K562 (cell line): Measurements from ENCODE around the gene FOXF2. TPM values are rescaled to one million over a fixed set of nuclear protein-coding genes. Genes with fewer than 3 reads are reported as not detected.

Source experiments
- ATAC-seq: fragments of 200-7000 bp; cut with Tn5 transposase; 3 replicates; pipeline ENCODE4 v1.9.1; 2020; ENCODE audit warnings: moderate library complexity
- BruUV-seq: library from RNA; stranded (reverse); fragments of 400-500 nt; replicated peaks from 2 replicates; lab custom pipeline; 2021; lab: Mats Ljungman, UMichigan
- CTCF ChIA-PET: fragments of 300-600 bp; formaldehyde crosslinking; extraction: SDS; loops from one replicate; lab custom pipeline; 2021; ENCODE audit warnings: low intra/inter-chr PET ratio; lab: Yijun Ruan, JAX
- POLR2A ChIA-PET: fragments of 300-600, 350-650 bp; sonication (Branson Sonifier 250); formaldehyde crosslinking; extraction: SDS; loops from one replicate; lab custom pipeline; 2021; ENCODE audit warnings: antibody characterized with exemption, inconsistent platforms; lab: Yijun Ruan, JAX
- DNase-seq, 4 experiments: peaks; one replicate each; pipeline versions ENCODE4 v3.0.0 to v3.0.0-alpha.2; 2011 to 2018; ENCODE audit warnings: low spot score in 3 of 4, mixed read lengths in 3 of 4; ENCODE audit errors: extremely low read depth in 1 of 4
- FAIRE-seq: peaks from 2 replicates; lab custom pipeline; 2011; peaks lifted over from hg19 to GRCh38; lab: Jason Lieb, UNC
- H2AFZ ChIP-seq: 2 replicates; pipeline ENCODE4 v1.6.0; 2011; ENCODE audit warnings: low read depth, low read length, control low read depth, inconsistent platforms
- H3K27ac ChIP-seq: fragments of 200-600 bp; 3 replicates; pipeline ENCODE4 v1.8.0; 2011; ENCODE audit warnings: low read depth, mild to moderate bottlenecking, control low read depth, inconsistent platforms, low read length, moderate library complexity, mixed read lengths; ENCODE audit errors: extremely low read depth
- H3K27me3 ChIP-seq, 2 experiments: fragments of 300-600 bp in 1 of 2; 2 replicates in 1 of 2; 3 replicates in 1 of 2; pipeline versions ENCODE4 v1.6.0 to v1.8.0; 2011; ENCODE audit warnings: inconsistent platforms in 2 of 2, low read length in 2 of 2, mild to moderate bottlenecking in 1 of 2, mixed read lengths in 1 of 2, moderate library complexity in 1 of 2; ENCODE audit not compliant: control insufficient read depth in 2 of 2, insufficient read depth in 2 of 2
- H3K36me3 ChIP-seq: fragments of 300-600 bp; 3 replicates; pipeline ENCODE4 v1.8.0; 2011; ENCODE audit warnings: mild to moderate bottlenecking, low read length, inconsistent platforms; ENCODE audit not compliant: control insufficient read depth, insufficient read depth
- H3K4me1 ChIP-seq, 2 experiments: fragments of 200-600 bp in 1 of 2; replicated peaks in 1 of 2; 2 replicates in 1 of 2; 3 replicates in 1 of 2; pipeline versions ENCODE4 v1.5.1 to v1.8.0; 2011; ENCODE audit warnings: inconsistent platforms in 2 of 2, low read length in 2 of 2, mild to moderate bottlenecking in 1 of 2, mixed read lengths in 1 of 2, moderate library complexity in 1 of 2; ENCODE audit not compliant: control insufficient read depth in 2 of 2, insufficient read depth in 2 of 2
- H3K4me2 ChIP-seq: 2 replicates; pipeline ENCODE4 v1.6.1; 2011; ENCODE audit warnings: low read length, control low read depth, inconsistent platforms, mixed read lengths; ENCODE audit not compliant: insufficient read depth
- H3K4me3 ChIP-seq: fragments of 200-600 bp; sonication (generic), shearing (Covaris generic); 2 replicates; pipeline ENCODE4 v1.5.1; 2016; ENCODE audit warnings: control low read depth, inconsistent platforms
- H3K79me2 ChIP-seq: fragments of 200-600 bp; 3 replicates; pipeline ENCODE4 v1.8.0; 2011; ENCODE audit warnings: low read length, inconsistent platforms; ENCODE audit not compliant: control insufficient read depth, insufficient read depth
- H3K9ac ChIP-seq, 2 experiments: 2 replicates each; pipeline versions ENCODE4 v1.6.0 to v1.6.1; 2011; ENCODE audit warnings: low read depth in 2 of 2, low read length in 2 of 2, control low read depth in 1 of 2, inconsistent platforms in 1 of 2, mild to moderate bottlenecking in 1 of 2, mixed read lengths in 1 of 2; ENCODE audit not compliant: insufficient read depth in 1 of 2
- H3K9me1 ChIP-seq: one replicate; pipeline ENCODE4 v1.6.0; 2011; ENCODE audit warnings: inconsistent platforms, mild to moderate bottlenecking, low read length, moderate library complexity; ENCODE audit not compliant: control insufficient read depth, insufficient read depth
- H3K9me3 ChIP-seq: replicated peaks from 2 replicates; pipeline ENCODE4 v1.5.1; 2011; ENCODE audit warnings: low read depth, low read length, inconsistent platforms; ENCODE audit not compliant: control insufficient read depth, insufficient read depth
- H4K20me1 ChIP-seq: replicated peaks from 2 replicates; pipeline ENCODE4 v1.6.1; 2011; ENCODE audit warnings: low read length, inconsistent platforms, mixed read lengths; ENCODE audit not compliant: control insufficient read depth, insufficient read depth
- CBX5 ChIP-seq: IDR thresholded peaks from 2 replicates; pipeline ENCODE4 v1.6.1; 2014; ENCODE audit warnings: low read depth, borderline replicate concordance
- CEBPB ChIP-seq: fragments of 450-650 bp; IDR thresholded peaks from 2 replicates; pipeline ENCODE4 v1.6.1; 2016; ENCODE audit warnings: missing genetic modification characterization, missing compliant biosample characterization
- CEBPG ChIP-seq, 3 experiments: fragments of 200-800 bp in 1 of 3; sonication (Bioruptor generic) in 1 of 3; sonication (generic) in 1 of 3; formaldehyde crosslinking in 1 of 3; IDR thresholded peaks in 2 of 3; conservative IDR thresholded peaks in 1 of 3; 2 replicates each; pipeline versions ENCODE4 v1.6.1 to v1.8.0; 2016 to 2022; ENCODE audit warnings: missing compliant biosample characterization in 2 of 3, missing genetic modification characterization in 2 of 3, mild to moderate bottlenecking in 1 of 3, missing genetic modification reagents in 1 of 3
- CHD4 ChIP-seq: fragments of 200-600 bp; sonication (generic); IDR thresholded peaks from 3 replicates; pipeline ENCODE4 v1.6.1; 2012; ENCODE audit warnings: low read depth, mild to moderate bottlenecking, mixed read lengths, low read length, inconsistent platforms; ENCODE audit not compliant: insufficient read depth, insufficient replicate concordance, poor library complexity, severe bottlenecking
- CREB1 ChIP-seq, 2 experiments: sonication (generic) in 1 of 2; formaldehyde crosslinking in 1 of 2; IDR thresholded peaks; 2 replicates each; pipeline versions ENCODE4 v1.6.1 to v1.8.0; 2012 to 2022; ENCODE audit warnings: inconsistent platforms in 1 of 2, mild to moderate bottlenecking in 1 of 2, missing genetic modification reagents in 1 of 2, moderate library complexity in 1 of 2
- CREM ChIP-seq: IDR thresholded peaks from 2 replicates; pipeline ENCODE4 v1.6.1; 2014; ENCODE audit warnings: antibody characterized with exemption, low read depth
- MAFF ChIP-seq: IDR thresholded peaks from 2 replicates; pipeline ENCODE4 v1.6.1; 2012; ENCODE audit warnings: low read length, improper control_type of control experiment
- MBD1 ChIP-seq: fragments of 250-450 bp; sonication (Bioruptor Pico); IDR thresholded peaks from 2 replicates; pipeline ENCODE4 v1.8.0; 2022; ENCODE audit warnings: inconsistent platforms
- MCM7 ChIP-seq, 2 experiments: fragments of 450-650 bp; IDR thresholded peaks; 2 replicates each; pipeline ENCODE4 v1.6.1; 2016 to 2018
- MEF2A ChIP-seq: IDR thresholded peaks from 2 replicates; pipeline ENCODE4 v1.6.1; 2011; ENCODE audit warnings: low read depth, mild to moderate bottlenecking, low read length, moderate library complexity; ENCODE audit not compliant: control insufficient read depth
- ZNF143 ChIP-seq: sonication (generic); formaldehyde crosslinking; IDR thresholded peaks from 2 replicates; pipeline ENCODE4 v1.9.0; 2022; ENCODE audit warnings: mild to moderate bottlenecking, missing genetic modification reagents
- WGBS: fragments of 100-300 bp; shearing (Covaris generic); methylation state at CpG from one replicate; pipeline ENCODE4 v1.1.6; 2016; ENCODE audit warnings: low coverage, mixed read lengths; ENCODE audit not compliant: insufficient coverage; ENCODE audit errors: missing lambda C conversion rate; 5-methylcytosine and 5-hydroxymethylcytosine counted together
- in situ Hi-C: fragments of 300-500 bp; cut with MboI; formaldehyde crosslinking; loops from 4 replicates; pipeline ENCODE4 v1.15.0; 2018; ENCODE audit warnings: inconsistent platforms, mixed read lengths
- intact Hi-C: fragments of 100-400 bp; cut with micrococcal nuclease; formaldehyde crosslinking; loops from 2 replicates; pipeline ENCODE4 v1.14.2; 2022
- polyA plus RNA-seq, 8 experiments: library from polyadenylated mRNA; depleted of rRNA in 4 of 8; stranded (reverse) in 5 of 8; unstranded in 3 of 8; fragments of >200 nt; fragmentation: Nextera tagmentation in 2 of 8; fragmentation: Illumina TruSeq in 1 of 8; extraction: Ambion mirVana in 2 of 8; extraction: Trizol in 1 of 8; gene quantifications; 2 replicates each; pipeline versions ENCODE4 v1.2.1 to v1.2.3, GENCODE V29; 2011 to 2014; ENCODE audit warnings: inconsistent platforms in 1 of 8, missing spikeins in 1 of 8
- total RNA-seq, 7 experiments: library from RNA; depleted of rRNA in 6 of 7; stranded (reverse); fragments of >200 nt in 6 of 7; fragmentation: Illumina TruSeq in 2 of 7; extraction: Trizol in 2 of 7; gene quantifications; 2 replicates each; pipeline versions ENCODE4 v1.2.1 to v1.2.3, GENCODE V29; 2011 to 2021; ENCODE audit warnings: low replicate concordance in 1 of 7

Gene FOXF2
- total and polyA plus RNA-seq, 9 of the 15 experiments (the other 6 are each of a cell fraction or from before 2014, with no cell fraction given) = not detected

GRCh38 chr6:1416820-1417219 lies 27.4 kb downstream of the FOXF2 start (continued):
- TF ChIP-seq CBX5 (no peak), MBD1 (no peak)
- TF ChIP-seq, all 486 proteins: peak for 0

GRCh38 chr6:1417718-1418117 lies 28.3 kb downstream of the FOXF2 start:
- POLR2A ChIA-PET = no interaction called here
- H2AFZ ChIP-seq = no peak overlapping the region
- ATAC-seq (no peak), DNase-seq (no peak), FAIRE-seq (no peak)
- BruUV-seq = no TSS peak
- no peak overlapping the region for H3K27ac ChIP-seq
- H3K9ac ChIP-seq = no peak overlapping the region
- 1% methylated on average over 12 of the region's 12 CpGs for WGBS
- peaks cover 0 to 3% of the 10 kb centered on the region in 2 experiments; a peak in 1 of 5 replicates for H3K4me1 ChIP-seq
- in situ Hi-C loops (loop anchor here (25.0 kb wide), 1 partner anchor 830 kb away; no protein-coding TSS in a partner anchor), intact Hi-C loops (no loop called here)
- H3K9me3 ChIP-seq = no peaks in the 10 kb centered on the region
- no peaks in the 10 kb centered on the region for H3K9me1 ChIP-seq
- no peaks in the 10 kb centered on the region; the same call in 1 of the 2 replicates for H4K20me1 ChIP-seq
- H3K27me3 ChIP-seq = peaks cover 19 to 51% of the 10 kb centered on the region in 2 experiments; a peak in 4 of 5 replicates
- no peaks in the 10 kb centered on the region for H3K79me2 ChIP-seq
- TF ChIP-seq CREB1 (IDR thresholded peaks at IDR 0.05) (no peak), CREB1 (CRISPR knock-in tag; IDR thresholded peaks at IDR 0.05) (no peak), CEBPB (tag) (peak; percentile 31; the same call in 1 of the 2 replicates), CREM (no peak), CHD4 (no peak), MAFF (no peak), MCM7 (IDR thresholded peaks at IDR 0.05) (no peak), ZNF143 (CRISPR knock-in tag) (no peak), MEF2A (no peak), CEBPG (CRISPR knock-in tag; IDR thresholded peaks at IDR 0.05) (no peak), CEBPG (tag; conservative IDR thresholded peaks at IDR 0.05 in 1 of 2, IDR thresholded peaks at IDR 0.05 in 1 of 2) (peak in 1 of 2 experiments; percentile 47; a peak in 2 of 4 replicates)
- H3K36me3 ChIP-seq = no peaks in the 10 kb centered on the region
- CTCF ChIA-PET = no interaction called here
- no peak overlapping the region for H3K4me3 ChIP-seq
- H3K4me2 ChIP-seq = no peak overlapping the region
